ENCODE data around the gene VAV3.

GRCh38 chr1:107975851-107976250 is 10.9 kb upstream of the VAV3 start:
- no peak for TF ChIP-seq NRF1 (IDR thresholded peaks at IDR 0.05; ENCODE audit: low read depth, low read length)
- TF ChIP-seq, protein P1, sequence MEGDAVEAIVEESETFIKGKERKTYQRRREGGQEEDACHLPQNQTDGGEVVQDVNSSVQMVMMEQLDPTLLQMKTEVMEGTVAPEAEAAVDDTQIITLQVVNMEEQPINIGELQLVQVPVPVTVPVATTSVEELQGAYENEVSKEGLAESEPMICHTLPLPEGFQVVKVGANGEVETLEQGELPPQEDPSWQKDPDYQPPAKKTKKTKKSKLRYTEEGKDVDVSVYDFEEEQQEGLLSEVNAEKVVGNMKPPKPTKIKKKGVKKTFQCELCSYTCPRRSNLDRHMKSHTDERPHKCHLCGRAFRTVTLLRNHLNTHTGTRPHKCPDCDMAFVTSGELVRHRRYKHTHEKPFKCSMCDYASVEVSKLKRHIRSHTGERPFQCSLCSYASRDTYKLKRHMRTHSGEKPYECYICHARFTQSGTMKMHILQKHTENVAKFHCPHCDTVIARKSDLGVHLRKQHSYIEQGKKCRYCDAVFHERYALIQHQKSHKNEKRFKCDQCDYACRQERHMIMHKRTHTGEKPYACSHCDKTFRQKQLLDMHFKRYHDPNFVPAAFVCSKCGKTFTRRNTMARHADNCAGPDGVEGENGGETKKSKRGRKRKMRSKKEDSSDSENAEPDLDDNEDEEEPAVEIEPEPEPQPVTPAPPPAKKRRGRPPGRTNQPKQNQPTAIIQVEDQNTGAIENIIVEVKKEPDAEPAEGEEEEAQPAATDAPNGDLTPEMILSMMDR (IDR thresholded peaks at IDR 0.05), result no peak
